ENCODE results near the gene GNG13. TPM values are rescaled to one million over a fixed set of nuclear protein-coding genes. Genes with fewer than 3 reads are reported as not detected.
A peak's percentile ranks its signal among the peaks of the same experiment; 100 is the strongest.
"Not testable (repeated sequence)": the region's sequence is repeated elsewhere in the genome, so short reads cannot be mapped to it uniquely, and the experiment has no call there.

The GNG13 gene
- total RNA-seq, 6 experiments from 2014 or later: not detected

DNA sequence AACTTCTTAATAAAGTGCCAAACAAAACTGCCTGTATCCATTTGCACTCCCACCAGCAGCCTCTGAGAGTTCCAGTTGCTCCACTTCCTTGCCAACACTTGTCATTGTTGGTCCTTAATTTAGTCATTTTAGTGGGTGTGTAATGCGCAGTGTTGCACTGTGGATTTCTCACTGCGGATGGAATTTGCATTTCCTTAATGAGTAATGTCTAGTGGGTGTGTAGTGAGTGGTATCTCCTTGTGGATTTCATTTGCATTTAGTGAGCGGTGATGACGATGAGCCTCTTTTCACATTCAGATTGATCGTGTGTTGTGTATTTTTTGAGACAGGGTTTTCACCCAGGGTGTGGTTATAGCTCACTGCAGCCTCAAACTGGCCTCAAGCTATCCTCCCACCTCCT is 44.1 kb downstream of the GNG13 start:
- Histone ChIP-seq H3K36me3 (no peaks in the 10 kb centered on the region), H3K4me1 (no peaks in the 10 kb centered on the region), H3K27ac (no peak overlapping the region), H3K9me3 (no peaks in the 10 kb centered on the region), H3K4me3 (no peak overlapping the region), H3K27me3 (no peaks in the 10 kb centered on the region)
- intact Hi-C loops (cut with DNase I): no loop called here
- 83% methylated on average over 5 of the region's 5 CpGs for WGBS (ENCODE audit: insufficient coverage, low coverage, low lambda C conversion rate, missing lambda C conversion rate)
- ATAC-seq (no peak), DNase-seq (no peak)
- TF ChIP-seq CTCF (IDR thresholded peaks at IDR 0.05) (no peak), POLR2A (IDR thresholded peaks at IDR 0.05) (no peak)

GRCh38 chr16:754656-755055 is 45.9 kb downstream of the GNG13 start:
- Histone ChIP-seq H3K9me3 (no peaks in the 10 kb centered on the region), H3K4me1 (no peaks in the 10 kb centered on the region), H3K36me3 (no peaks in the 10 kb centered on the region), H3K27me3 (no peaks in the 10 kb centered on the region), H3K27ac (no peak overlapping the region), H3K4me3 (no peak overlapping the region)
- intact Hi-C loops (cut with DNase I): no loop called here
- DNase-seq (no peak), ATAC-seq (peak in 2 of 4 donors; percentile 24 to 37)
- WGBS (ENCODE audit: insufficient coverage, low coverage, low lambda C conversion rate, missing lambda C conversion rate): 32% methylated on average over 6 of the region's 11 CpGs
- no peak for TF ChIP-seq CTCF (IDR thresholded peaks at IDR 0.05)

GRCh38 chr16:754121-754607 is 46.4 kb downstream of the GNG13 start:
- H3K4me3 ChIP-seq; H3K27ac ChIP-seq; H3K36me3 ChIP-seq; intact Hi-C loops (cut with DNase I); H3K9me3 ChIP-seq; ATAC-seq; H3K4me1 ChIP-seq; DNase-seq; H3K27me3 ChIP-seq: not testable (repeated sequence)
- WGBS (ENCODE audit: insufficient coverage, low coverage, low lambda C conversion rate, missing lambda C conversion rate): 80% methylated on average over 5 of the region's 11 CpGs

- no peak for DNase-seq
- WGBS (ENCODE audit: insufficient coverage, low coverage, low lambda C conversion rate, missing lambda C conversion rate): 10% methylated on average over 8 of the region's 10 CpGs
- Histone ChIP-seq H3K27me3 (no peaks in the 10 kb centered on the region), H3K9me3 (no peaks in the 10 kb centered on the region), H3K36me3 (no peaks in the 10 kb centered on the region), H3K27ac (no peak overlapping the region), H3K4me3 (no peak overlapping the region), H3K4me1 (no peaks in the 10 kb centered on the region)
- intact Hi-C loops (cut with DNase I): no loop called here
- TF ChIP-seq POLR2A (IDR thresholded peaks at IDR 0.05) (no peak), CTCF (IDR thresholded peaks at IDR 0.05) (no peak)
- ATAC-seq: no peak
These were observed 48.6 kb downstream of the GNG13 start for GRCh38 chr16:752007-752312.

GRCh38 chr16:751152-752006 is 49.2 kb downstream of the GNG13 start:
- no peak overlapping the region for H3K27ac ChIP-seq
- ATAC-seq (peak in 1 of 4 donors; percentile 12), DNase-seq (no peak)
- H3K27me3 ChIP-seq: no peaks in the 10 kb centered on the region
- 24% methylated on average over 16 of the region's 39 CpGs for WGBS (ENCODE audit: insufficient coverage, low coverage, low lambda C conversion rate, missing lambda C conversion rate)
- intact Hi-C loops (cut with DNase I): no loop called here
- no peaks in the 10 kb centered on the region for H3K36me3 ChIP-seq
- no peaks in the 10 kb centered on the region for H3K4me1 ChIP-seq
- TF ChIP-seq CTCF (IDR thresholded peaks at IDR 0.05) (no peak), POLR2A (IDR thresholded peaks at IDR 0.05) (no peak)
- H3K9me3 ChIP-seq: no peaks in the 10 kb centered on the region
- no peak overlapping the region for H3K4me3 ChIP-seq

Measured in right lobe of liver (tissue), 6 donors.